HG02798 (cell line): ENCODE measurements around the gene ADRA2C.

Experiments used
- ATAC-seq: cut with Tn5 transposase; IDR thresholded peaks from one replicate; pipeline ENCODE4 v1.9.1; 2021; ENCODE audit warnings: mild to moderate bottlenecking; ENCODE audit not compliant: unreplicated experiment, poor library complexity

The ADRA2C gene

DNA sequence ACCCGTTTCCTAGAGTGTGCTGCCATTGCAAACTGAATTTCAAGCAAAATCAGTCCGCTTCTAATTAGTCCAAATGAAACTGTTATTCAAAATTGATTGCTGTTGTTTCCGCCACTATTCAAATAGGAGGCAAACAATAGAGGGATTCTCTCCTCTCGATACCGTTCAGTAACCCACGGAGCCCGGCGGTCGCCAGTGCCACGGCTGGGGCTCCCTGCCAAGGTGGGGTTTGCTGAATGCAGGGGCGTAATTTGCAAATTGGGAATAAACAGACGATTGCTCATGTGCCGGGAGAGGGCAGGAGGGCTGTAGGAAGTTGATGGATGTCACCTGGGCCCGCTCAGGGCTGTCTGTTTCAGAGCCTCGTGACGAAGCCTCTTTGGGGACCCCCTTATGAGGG is 8.8 kb downstream of the ADRA2C start:
- no peak for ATAC-seq

DNA sequence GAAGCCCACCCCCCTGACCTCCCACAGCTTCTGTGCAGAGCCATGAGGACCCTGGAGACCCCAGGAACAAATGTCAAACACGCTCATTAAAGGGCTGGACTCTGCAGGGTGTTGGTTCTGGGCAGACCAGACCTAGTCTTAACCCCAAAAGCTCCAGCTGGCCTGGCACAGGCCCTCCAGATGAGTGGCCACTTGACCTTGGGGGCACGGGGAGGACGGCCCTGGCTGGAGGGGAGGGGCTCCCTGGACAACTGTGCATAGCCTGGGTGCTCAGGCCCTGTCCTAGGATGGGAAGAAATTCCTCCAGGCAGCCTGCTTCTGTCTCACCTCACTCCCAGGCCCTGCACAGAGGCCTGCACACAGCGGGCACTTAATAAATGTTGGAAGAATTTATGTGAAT is 9.4 kb downstream of the ADRA2C start:
- no peak for ATAC-seq

DNA sequence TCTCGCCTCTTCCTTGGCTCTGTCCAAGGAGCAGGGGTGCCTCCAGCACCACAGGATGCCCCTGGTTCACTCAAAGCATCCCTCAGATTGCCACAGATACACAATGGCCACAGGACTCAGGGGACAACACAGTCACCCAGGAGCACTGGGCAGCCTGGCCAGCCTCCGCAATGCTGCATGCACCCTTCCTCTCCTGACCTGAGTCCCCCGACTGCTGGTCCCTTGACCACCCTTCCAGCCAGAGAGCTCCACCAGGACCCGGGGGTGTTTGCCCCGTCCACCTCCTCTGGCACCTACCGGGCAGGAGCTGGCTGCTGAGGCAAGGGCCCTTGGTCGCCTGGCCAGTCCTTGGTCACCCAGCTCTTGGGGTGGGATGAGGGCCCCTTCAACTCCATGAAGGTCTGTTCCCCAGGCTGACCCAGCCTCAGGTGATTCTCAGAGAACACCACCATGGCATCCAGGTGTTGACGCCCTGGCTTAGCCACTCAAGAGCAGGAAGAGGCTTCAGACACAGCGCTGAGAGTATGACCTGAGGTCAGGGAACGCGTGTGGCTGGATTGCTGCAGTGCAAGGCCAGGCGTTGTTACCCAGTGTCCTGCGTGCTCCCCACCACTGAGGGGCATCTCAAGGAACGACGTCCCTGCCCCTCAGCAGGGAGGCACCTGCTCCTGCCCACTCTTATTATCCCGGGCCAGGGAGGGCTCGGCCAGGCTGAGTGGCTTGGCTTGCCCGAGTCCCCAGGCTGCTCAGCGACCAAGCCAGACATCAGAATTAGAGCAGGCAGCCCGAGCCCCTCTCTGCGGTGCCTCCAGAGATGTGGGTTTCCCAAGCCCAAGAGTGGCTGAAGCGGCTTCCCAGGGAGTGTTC is 10.2 kb downstream of the ADRA2C start:
- ATAC-seq = no peak

DNA sequence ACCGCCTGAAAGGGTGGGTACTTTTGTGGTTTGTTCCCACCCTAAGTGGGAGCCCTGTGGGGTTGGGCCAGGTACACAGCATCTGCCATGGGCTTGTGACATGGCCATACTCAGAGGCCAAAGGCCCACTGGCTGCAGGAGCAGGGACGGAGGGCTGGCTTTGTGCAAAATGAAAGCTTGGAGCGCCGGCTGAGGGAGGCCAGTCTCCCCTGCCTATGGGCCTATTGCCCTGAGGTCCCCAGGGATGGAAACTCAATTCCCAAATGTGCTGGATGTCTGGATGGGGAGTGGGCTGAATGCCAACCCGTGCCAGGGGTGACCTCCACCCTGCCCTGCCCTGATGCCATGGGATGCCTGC is 10.8 kb downstream of the ADRA2C start:
- ATAC-seq = no peak

DNA sequence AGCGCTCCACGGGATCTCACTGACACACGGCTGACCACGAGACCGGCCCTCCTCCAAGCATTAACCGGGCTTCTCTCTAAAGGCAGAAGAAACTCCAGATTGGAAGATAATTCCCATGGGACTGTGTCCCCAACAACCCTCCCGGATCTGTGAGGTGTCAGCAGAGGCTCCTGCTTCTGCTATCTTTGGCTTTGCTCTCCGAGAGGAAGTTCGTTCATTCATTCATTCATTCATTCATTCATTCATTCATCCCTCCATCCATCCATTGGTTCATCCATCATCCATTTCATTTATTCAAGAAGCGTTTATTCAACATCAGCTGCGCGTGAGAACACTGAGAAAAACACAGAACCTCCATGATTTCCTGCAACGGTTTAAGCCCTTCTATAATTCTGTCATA is 11.5 kb downstream of the ADRA2C start:
- ATAC-seq = no peak

DNA sequence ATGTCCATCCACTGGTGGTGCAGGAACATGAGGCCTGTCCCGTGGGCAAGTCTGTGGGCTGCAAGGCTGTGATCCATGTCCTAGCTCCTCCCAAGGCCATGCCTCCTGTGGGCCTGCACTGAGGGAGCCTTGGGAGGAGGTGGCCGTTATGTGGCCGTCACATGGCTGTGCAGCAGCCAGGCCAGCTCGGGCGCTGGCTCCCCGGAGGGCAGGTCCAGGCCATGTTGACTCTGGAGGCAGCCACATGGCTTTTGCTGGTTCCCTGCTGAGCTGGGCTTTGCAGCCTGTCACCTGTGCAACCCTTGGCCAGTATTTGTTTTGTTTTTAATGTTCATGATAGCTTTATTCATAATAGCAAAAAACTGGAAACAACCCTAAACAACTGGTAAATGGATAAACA is 13.3 kb downstream of the ADRA2C start:
- ATAC-seq = no peak

DNA sequence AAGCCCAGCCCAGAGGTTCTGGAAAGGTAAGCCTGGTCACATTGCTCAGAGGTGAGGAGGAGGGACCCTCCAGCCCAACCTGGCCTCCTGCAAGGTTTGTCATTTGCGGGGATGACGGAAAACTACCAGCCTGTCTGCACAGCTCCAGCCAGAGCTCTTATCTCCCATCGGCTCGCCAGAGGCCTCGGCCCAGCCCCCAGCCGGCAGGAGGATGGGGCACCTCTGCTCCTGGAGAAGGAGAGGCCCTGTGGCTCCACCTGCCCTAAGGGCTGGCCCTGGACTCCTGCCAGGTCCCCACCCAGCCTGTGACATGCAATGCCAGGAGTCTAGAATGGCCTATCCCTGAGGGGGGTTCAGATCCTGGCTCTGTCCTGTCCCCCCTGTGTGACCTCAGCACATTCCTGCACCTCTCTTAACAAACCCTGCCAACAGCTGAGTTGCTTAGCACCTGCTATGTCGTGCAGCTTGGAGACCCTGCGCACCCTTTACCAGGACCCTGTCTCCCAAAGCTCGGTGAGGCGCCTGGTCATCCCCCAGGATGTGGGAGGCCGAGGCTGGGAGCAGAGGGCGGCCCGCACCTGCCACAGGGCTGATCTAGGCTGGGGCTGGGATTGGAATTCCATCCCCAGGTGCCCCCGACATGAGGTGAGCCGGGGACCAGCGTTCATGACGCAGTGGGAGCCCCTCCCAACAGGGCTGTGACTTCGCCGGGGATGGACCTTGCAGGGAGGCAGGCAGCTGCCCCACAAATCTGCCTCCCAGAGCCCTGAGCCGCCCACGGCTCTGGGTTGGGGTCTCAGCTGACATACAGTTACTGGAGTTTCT is 14.4 kb downstream of the ADRA2C start:
- no peak for ATAC-seq

DNA sequence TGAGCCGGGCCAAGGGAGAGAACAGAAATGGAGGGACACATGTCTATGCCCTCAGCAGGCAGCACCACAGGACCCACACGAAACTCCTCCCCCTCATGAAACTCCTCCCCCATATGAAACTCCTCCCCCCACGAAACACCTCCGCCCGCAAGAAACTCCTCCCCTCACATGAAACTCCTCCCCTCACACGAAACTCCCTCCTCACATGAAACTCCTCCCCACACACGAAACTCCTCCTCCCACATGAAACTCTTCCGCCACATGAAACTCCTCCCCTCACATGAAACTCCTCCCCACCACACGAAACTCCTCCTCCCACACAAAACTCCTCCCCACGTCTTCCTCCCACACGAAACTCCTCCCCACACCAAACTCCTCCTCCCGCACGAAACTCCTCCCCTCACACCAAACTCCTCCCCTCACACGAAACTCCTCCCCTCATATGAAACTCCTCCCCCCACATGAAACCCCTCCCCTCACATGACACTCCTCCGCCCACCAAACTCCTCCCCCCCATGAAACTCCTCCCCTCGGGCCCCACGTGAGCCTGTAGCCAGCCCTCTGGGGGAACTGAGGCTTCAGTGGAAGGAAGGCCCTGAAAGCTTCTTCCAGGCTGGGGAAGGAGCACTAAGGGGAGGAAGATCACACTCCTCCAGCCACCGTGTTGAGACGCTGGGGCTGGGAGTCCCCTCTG is 15.2 kb downstream of the ADRA2C start:
- no peak for ATAC-seq

DNA sequence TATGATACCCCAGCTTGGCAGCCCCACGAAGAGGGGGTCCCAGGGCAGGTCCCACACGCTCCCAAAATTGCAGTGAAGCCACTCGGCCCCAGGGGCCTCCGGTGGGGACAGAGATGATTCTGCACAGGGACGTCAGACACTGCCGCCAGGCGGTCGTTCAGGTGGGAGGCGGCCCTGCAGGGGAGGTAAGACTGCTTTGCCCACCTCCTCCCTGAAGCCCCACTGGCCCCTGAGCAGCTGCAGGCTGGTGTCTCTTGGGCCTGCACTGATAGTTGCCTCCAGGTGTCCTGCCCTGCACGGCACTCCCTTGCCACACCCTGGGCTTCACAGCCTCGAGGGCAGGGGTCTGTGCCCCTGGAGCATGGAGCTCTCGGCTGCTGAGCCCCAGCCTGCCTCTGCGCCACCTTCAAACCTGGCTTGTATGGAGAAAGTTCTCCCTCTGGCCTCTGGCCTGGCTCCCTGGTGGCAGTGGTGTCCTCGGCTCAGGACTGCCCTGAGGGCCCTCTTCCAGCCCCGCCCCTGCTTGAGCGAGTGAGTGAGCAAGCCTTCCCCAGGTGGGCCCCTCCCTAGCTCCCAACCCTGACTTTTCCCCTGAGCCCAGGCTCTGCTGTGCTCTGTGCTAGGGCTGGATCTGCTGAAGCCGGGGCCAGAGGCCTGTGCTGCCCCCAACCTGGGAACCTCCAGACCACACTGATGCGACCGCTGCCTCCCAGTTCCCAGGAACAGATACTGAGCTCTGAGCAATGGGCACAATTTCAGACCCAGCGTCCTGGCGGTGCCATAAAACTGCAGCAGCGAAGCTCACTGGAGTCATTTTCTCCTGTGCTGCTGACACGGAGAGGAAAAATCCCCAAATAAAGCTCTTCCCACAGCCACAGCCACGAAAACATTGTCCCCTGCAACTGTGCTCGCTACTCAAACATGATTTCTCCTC is 16.1 kb downstream of the ADRA2C start:
- no peak for ATAC-seq

DNA sequence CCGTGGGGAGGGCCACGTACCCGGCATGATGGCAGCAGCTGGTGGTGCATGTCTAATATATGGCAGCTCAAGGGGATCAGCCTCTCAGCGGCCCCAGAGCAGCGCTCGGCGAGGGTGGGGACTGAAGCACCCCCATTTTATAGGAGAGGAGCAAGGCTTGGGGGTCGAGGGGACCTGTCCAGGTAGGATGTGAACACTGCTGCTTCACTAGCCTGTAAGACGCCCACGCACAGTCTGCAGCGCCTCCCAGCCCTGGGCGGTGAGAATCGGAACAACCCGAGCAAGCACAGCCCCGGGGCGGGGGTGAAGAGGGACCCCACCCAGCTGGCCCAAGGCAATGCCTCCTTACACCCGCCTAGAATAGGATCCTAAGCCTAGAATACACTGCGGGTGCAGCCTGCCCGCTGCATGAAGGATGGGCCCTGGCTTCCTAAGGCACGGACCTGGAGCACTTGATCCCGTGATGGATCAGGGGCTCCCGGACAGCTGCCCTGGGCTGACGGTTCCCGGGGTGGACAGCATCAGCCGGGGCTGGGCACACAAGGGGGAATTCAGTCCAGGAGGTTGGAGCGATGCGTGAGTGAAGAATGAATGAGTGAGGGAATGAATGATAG is 17.6 kb downstream of the ADRA2C start:
- no peak for ATAC-seq

DNA sequence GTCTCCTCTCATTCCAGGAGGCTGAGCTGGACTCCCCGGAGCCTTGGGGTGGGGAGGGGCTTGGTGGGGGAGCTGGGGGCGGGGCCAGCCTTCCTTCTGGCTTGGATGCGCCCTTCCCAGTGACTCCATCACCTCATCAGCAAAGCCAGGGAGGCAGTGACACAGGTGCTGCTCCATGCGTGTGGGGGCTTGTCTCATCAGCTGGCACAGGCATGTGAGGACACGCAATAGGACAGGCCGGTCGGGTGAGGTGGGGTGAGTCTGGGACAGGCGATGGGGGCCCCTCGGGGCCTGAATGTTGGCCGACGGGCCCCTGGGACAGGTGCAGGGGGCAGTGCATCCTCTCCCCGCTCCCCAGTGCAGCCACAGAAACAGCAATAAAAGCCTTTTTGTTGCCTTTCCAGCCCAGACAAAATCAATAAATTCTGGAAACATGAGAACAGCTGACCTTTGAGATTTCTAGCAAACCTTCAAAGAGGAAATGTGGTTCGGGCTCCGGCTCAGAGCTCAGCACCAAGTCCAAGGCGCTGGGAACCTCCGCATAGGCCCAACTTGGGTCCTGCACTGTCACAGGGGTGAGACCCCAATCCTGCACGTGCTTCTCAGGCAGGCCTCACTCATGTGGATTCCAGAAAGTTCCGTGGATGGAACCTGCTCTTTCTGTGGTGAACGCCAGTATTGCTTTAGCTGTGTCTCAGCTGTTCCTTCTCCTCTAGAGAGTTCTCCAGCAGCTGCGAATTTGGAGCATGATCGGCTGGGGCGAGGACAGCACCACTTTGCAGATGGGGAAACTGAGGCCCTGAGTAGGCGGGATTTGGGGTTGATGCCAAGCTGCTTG is 18.5 kb downstream of the ADRA2C start:
- ATAC-seq = no peak

DNA sequence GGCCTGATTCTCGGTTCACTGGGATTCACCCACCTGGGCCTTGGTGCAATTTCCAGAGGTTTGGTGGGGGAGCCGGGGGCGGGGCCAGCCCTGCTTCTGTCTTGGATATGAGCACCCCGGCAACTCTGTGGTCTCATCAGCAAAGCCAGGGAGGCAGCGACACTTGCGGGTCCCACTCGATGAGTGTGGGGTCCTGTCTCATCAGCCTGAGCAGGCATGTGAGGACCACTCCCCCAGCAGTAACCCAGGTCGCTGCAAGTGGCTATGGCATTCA is 19.0 kb downstream of the ADRA2C start:
- no peak for ATAC-seq

DNA sequence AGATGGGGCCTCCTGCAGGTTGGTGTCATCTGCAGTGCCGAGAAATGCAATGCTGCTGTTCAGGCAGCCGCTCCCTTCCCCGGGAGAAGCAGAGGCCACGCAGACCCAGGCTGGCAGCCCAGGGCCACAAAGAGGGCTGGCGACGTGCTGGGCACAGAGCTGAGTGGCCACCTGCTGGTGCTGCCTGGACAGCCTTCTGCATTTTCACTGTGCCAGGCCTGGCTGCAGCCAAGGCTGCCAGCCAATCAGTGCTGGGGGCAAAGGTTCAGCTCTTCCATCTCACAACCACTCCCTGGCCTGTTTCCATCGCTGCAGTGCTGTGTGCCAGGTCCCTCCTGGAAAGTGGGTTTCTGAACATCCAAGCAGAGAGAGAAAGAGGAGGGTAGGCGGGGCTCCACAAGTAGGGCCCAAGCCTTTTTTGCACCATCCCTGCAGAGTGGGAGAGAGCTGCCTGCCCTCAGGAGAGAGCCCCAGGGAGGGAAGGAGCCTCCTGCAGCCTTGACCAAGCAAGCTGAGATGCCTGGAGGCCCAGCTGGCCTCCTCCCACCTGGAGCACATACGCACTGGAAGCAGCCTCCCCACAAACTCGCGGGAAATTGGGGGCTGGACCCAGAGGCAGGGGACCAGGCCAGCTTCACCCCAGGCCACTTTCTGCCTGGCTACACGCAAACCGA is 20.1 kb downstream of the ADRA2C start:
- no peak for ATAC-seq

DNA sequence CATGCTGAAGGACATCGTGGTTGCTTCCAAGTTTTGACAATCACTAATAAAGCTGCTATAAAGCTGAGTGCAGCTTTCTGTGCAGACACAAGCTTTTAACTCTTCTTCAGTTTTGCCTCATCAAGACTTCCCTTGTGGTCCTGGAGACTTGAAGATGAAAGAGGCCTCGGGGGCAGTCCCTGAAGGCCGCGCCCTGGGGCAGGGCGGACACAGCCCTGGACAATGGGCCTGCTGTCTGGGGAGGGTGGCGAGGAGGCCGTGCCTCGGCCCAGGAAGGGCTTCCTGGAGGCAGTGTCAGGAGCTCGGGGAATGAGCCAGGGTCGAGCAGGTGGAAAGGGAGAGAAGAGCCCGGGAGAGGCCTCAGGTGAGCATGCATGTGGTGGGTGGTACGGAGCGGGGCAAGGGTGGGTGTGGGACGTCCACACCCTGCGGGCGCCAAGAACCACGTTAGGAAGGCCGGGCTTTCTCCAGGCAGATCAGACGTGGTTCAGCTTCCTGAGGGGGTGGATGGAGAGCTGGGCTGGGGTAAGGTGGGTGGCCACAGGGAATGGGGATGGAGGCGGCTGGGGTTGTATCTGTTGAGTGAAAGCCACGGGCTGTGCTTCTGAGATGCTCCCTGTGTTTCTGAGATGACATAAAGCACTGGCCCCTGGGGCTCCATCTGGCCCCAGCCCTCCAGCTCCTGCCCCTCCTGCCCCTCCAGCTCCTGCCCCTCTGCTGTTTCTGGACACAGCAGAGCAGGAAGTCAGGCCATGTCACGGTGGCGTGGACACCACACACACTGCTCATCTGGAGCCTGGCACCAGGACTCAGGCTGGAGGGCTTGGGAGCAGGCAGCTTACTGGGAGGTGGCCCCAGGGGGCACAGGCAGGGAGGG is 21.5 kb downstream of the ADRA2C start:
- ATAC-seq = no peak

DNA sequence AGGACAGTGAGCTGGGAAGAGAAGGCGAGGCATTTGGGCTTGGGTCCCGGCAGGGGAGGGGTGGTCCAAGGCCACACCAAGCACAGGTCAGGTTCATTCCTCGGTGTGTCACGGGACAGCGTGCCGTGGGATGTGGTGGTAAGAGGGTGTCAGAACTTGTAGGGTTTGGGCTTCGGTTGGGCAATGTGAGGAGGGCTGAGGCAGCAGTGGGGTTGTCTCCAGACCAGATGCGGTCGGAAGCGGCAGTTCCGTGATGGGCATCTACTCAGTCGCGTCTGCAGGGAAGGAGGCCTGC is 22.1 kb downstream of the ADRA2C start:
- no peak for ATAC-seq

DNA sequence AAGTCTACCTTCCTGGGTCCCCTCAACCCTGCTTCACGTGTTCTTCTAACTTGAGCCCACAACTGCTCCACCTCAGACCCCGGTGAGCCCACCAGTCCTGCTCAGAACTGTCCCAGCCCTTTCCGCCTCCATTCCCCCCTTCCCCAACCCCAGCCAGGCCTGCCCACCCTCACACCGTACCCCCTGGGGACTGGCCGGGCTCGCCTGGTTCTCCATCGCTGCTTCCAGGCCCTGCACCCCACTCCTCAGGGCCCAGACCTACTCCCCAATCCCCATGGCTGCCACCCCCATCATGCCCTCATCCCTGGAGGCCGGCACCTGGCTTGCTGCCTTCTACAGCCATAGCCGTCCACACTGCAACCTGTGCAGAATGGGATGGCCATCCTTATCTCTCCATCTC is 23.4 kb downstream of the ADRA2C start:
- no peak for ATAC-seq

DNA sequence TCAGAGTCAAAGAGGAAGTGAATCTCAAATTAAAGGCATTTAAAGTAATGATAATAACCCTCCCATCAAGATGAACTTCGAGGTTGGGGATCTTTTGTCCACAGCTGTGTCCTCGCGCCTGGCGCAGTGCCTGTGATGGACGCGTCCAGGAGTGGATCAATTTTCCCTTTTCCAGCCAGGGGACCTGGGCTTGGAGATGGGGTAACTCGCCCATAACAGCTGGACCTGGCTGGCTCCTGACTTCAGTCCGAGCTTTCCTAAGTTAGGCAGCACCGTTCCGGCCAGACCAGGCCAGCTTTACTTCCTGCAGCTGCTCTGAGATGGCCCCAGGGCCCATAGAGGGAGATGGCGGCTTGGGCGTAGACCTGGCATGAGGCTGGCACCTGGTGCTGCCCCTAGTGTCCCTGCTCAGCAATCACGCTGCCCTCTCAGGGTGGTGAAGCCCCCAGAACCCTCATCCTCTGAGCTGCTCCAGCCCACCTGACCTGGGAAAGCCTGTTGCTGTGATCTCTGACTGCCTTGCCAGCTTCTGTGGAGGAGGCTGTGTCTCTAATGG is 23.9 kb downstream of the ADRA2C start:
- ATAC-seq = no peak
